ENCODE measurements around the gene C21orf91. TPM values are rescaled to one million over a fixed set of nuclear protein-coding genes. Genes with fewer than 3 reads are reported as not detected.

C21orf91 gene
- total RNA-seq, 1 experiment from 2014 or later: 16.9 TPM

GRCh38 chr21:17829472-17829871 is 10.3 kb upstream of the C21orf91 start:
- Mint-ChIP-seq H3K9me3 (ENCODE audit: unreplicated experiment) (no peaks in the 10 kb centered on the region), H3K4me1 (ENCODE audit: low read depth, unreplicated experiment) (no peaks in the 10 kb centered on the region), H3K4me3 (ENCODE audit: unreplicated experiment) (no peak overlapping the region), H3K27me3 (ENCODE audit: insufficient read depth, unreplicated experiment) (peaks cover 2% of the 10 kb centered on the region), H3K36me3 (ENCODE audit: insufficient read depth, unreplicated experiment) (no peaks in the 10 kb centered on the region), H3K27ac (ENCODE audit: unreplicated experiment) (no peak overlapping the region)
- POLR2A ChIA-PET: no interaction called here
- intact Hi-C loops (cut with micrococcal nuclease; ENCODE audit: unreplicated experiment): no loop called here
- no peak for DNase-seq
- Histone ChIP-seq H3K27me3 (replicated peaks; ENCODE audit: control insufficient read depth, insufficient read depth, low read length) (no peaks in the 10 kb centered on the region), H3K4me3 (ENCODE audit: low read depth, low read length) (no peak overlapping the region), H3K9me3 (no peaks in the 10 kb centered on the region; the same call in 1 of the 2 replicates), H3K4me1 (no peaks in the 10 kb centered on the region), H3K36me3 (ENCODE audit: control insufficient read depth, insufficient read depth, low read length) (no peaks in the 10 kb centered on the region)
- CTCF ChIA-PET: no interaction called here
- BruUV-seq (replicated peaks): no TSS peak
- no peak for TF ChIP-seq CTCF (IDR thresholded peaks at IDR 0.05; ENCODE audit: insufficient read depth in 1 of 2, low read depth in 1 of 2, low read length in 1 of 2, severe bottlenecking in 1 of 2, unreplicated experiment in 1 of 2)

GRCh38 chr21:17828223-17828622 is 9.1 kb upstream of the C21orf91 start:
- no peaks in the 10 kb centered on the region for H3K36me3 Mint-ChIP-seq (ENCODE audit: insufficient read depth, unreplicated experiment)
- Histone ChIP-seq H3K36me3 (ENCODE audit: control insufficient read depth, insufficient read depth, low read length) (no peaks in the 10 kb centered on the region), H3K27me3 (replicated peaks; ENCODE audit: control insufficient read depth, insufficient read depth, low read length) (no peaks in the 10 kb centered on the region), H3K4me1 (no peaks in the 10 kb centered on the region), H3K4me3 (ENCODE audit: low read depth, low read length) (no peak overlapping the region), H3K9me3 (no peaks in the 10 kb centered on the region)
- BruUV-seq (replicated peaks): no TSS peak
- no peak for DNase-seq
- no peaks in the 10 kb centered on the region for H3K4me1 Mint-ChIP-seq (ENCODE audit: low read depth, unreplicated experiment)
- CTCF ChIA-PET: no interaction called here
- POLR2A ChIA-PET: no interaction called here
- TF ChIP-seq CTCF (IDR thresholded peaks at IDR 0.05; ENCODE audit: insufficient read depth in 1 of 2, low read depth in 1 of 2, low read length in 1 of 2, severe bottlenecking in 1 of 2, unreplicated experiment in 1 of 2): no peak
- no peak overlapping the region for H3K4me3 Mint-ChIP-seq (ENCODE audit: unreplicated experiment)
- intact Hi-C loops (cut with micrococcal nuclease; ENCODE audit: unreplicated experiment): no loop called here
- no peaks in the 10 kb centered on the region for H3K9me3 Mint-ChIP-seq (ENCODE audit: unreplicated experiment)
- H3K27me3 Mint-ChIP-seq (ENCODE audit: insufficient read depth, unreplicated experiment): peaks cover 2% of the 10 kb centered on the region
- H3K27ac Mint-ChIP-seq (ENCODE audit: unreplicated experiment): no peak overlapping the region

GRCh38 chr21:17823846-17824245 is 4.7 kb upstream of the C21orf91 start:
- intact Hi-C loops (cut with micrococcal nuclease; ENCODE audit: unreplicated experiment): no loop called here
- no peaks in the 10 kb centered on the region for H3K27me3 ChIP-seq (replicated peaks; ENCODE audit: control insufficient read depth, insufficient read depth, low read length)
- POLR2A ChIA-PET: no interaction called here
- no peaks in the 10 kb centered on the region for H3K4me1 ChIP-seq
- no peak for TF ChIP-seq CTCF (IDR thresholded peaks at IDR 0.05; ENCODE audit: insufficient read depth in 1 of 2, low read depth in 1 of 2, low read length in 1 of 2, severe bottlenecking in 1 of 2, unreplicated experiment in 1 of 2)
- no peaks in the 10 kb centered on the region for H3K9me3 ChIP-seq
- Mint-ChIP-seq H3K4me3 (ENCODE audit: unreplicated experiment) (no peak overlapping the region), H3K9me3 (ENCODE audit: unreplicated experiment) (no peaks in the 10 kb centered on the region), H3K27ac (ENCODE audit: unreplicated experiment) (no peak overlapping the region), H3K27me3 (ENCODE audit: insufficient read depth, unreplicated experiment) (no peaks in the 10 kb centered on the region), H3K36me3 (ENCODE audit: insufficient read depth, unreplicated experiment) (peaks cover 10% of the 10 kb centered on the region), H3K4me1 (ENCODE audit: low read depth, unreplicated experiment) (no peaks in the 10 kb centered on the region)
- CTCF ChIA-PET: no interaction called here
- H3K4me3 ChIP-seq (ENCODE audit: low read depth, low read length): no peak overlapping the region
- H3K36me3 ChIP-seq (ENCODE audit: control insufficient read depth, insufficient read depth, low read length): no peaks in the 10 kb centered on the region
- no peak for DNase-seq
- BruUV-seq (replicated peaks): no TSS peak

Measured in Caco-2 (cell line).